GM12892 (cell line): ENCODE measurements around the gene REPS2.

Experiments
- POLR2A ChIP-seq: IDR thresholded peaks from 2 replicates; pipeline ENCODE4 v1.6.1; 2011; ENCODE audit warnings: low read depth, low read length, control low read depth
- POLR2AphosphoS5 ChIP-seq: IDR thresholded peaks from 2 replicates; pipeline ENCODE4 v1.6.1; 2011; ENCODE audit warnings: low read depth, low read length, control low read depth
- TAF1 ChIP-seq: IDR thresholded peaks from 2 replicates; pipeline ENCODE4 v1.6.1; 2011; ENCODE audit warnings: low read depth, mild to moderate bottlenecking, control low read depth, low read length, borderline replicate concordance

DNA sequence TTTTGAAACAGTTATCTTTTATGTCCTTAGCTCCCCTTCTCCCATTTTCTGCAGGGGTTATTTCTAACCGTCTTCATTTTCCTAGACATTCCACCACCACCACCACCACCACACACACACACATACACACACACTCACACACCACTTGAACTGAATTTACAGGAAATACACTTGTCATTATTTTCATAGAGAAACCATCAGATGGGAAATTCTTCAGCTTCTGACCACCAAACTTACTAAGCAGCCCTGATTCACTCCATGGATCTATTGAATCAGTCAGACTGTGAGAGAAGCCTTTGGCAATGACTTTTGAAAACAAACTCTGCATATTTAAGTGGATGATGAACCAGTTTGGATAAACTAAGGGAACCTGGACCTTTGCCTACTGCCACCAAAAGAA is 218.5 kb downstream of the REPS2 start:
- TF ChIP-seq POLR2A (no peak), POLR2AphosphoS5 (no peak), TAF1 (no peak)
